HG02840 (cell line): ENCODE measurements around the gene ARHGAP26.

Experiments used
- ATAC-seq: cut with Tn5 transposase; IDR thresholded peaks from one replicate; pipeline ENCODE4 v1.9.1; 2021; ENCODE audit warnings: mild to moderate bottlenecking, moderate library complexity, moderate number of reproducible peaks; ENCODE audit not compliant: unreplicated experiment, low FRiP score

ARHGAP26 gene

DNA sequence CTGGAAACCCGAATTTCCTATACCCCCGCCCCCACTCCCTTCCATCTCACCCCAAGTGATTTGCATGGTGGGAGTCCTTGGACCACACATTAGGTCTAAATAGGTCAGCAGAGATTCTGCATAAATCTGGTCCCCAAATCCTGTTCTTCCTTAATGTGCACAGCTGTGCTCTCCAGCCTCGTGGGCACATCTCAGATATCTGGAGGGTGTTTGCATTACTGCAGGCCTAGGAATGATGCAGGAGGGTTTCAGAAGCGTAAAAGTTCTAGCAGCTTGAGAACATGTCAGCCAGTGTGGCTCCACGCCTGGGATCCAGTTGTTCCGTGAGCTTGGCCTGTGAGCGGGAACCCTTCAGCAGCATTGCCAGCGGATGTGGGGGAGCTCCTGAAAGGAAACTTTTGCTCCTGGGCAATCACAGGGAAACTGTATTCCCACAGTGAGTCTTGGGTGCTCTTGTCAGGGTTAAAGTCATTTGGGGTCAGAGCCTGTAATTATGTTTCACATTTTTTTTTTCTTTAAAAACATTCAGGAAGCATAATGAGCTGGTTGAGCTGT is 12.9 kb downstream of the ARHGAP26 start:
- no peak for ATAC-seq

DNA sequence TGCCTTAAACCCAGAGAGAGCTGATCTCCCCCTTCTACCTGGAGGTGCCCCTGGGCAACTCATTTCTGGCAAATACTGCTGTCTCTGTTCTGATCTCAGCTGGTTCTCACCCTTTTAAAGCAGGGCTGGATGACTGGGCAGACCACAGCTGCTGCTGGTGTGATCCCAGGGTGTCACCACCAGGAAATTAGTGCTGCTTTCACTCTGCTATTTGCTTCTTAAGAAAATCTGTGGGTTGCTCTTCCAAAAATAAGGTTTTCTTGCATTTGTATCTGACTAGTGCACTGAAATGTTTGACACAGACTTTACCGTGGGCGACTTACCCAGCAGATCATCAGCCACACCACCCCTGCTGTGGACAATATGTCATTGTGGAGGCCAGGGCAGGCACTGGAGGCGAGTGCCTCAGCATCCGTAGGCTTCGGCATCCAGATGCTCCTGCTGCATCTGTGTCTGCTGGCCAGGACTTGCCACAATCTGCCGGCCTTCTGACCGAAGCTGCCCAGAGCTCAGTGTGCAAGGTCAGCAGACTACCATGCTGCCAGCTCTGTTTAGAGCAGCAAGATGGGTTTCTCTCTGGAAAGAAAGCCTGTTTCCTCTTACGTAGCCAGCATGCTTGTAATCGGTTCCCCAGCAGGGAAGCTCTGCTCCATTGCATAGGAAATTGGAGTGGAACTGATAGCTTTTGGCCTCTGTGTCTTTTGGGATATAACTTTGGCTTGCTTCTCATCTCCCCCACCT is 13.6 kb downstream of the ARHGAP26 start:
- peak; percentile 72 for ATAC-seq

DNA sequence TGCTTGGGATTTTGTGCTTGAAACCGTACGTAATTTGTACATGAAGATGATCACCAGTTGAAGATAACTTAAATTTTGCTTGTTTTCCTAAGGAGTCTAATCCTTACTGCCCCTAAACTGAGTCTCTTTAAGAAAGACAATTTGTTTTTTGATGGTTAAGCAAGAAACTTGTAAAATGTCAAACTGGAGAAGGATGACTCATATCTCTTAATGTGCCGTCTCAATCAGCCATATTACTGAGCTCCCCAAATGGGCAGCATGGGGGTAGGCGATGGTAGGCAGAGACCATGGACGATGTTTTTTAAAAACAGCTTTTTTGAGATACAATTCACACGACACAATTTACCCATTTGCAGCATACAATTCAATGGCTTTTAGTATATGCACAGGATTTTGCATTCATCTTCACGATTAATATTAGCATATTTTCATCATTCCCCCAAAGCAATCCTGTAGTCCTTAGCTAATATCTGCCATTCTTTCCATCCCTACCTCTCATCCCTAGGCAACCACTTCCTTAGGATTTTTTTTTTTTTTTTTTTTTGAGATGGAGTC is 14.3 kb downstream of the ARHGAP26 start:
- no peak for ATAC-seq

- no peak for ATAC-seq
Measured at GRCh38 chr5:142785206-142785605, 15.0 kb downstream of the ARHGAP26 start.

DNA sequence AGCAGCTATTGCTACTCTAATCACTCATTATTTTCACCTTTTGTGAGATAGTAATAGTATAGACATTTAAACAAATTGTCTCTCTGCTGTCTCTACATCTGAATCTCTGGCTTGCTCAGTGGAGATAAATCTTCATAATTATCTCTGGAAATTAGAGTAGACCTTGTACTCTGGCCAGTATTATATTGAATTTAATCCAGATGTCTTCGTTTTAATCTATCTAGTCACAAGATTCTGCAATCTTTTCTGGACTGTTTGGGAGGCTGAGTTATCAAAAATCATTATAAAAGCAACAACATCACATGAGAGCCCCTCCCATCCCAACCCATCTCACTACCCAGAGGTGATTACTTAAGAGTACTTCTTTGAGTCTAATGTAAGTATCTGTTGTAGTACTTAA is 19.0 kb downstream of the ARHGAP26 start:
- no peak for ATAC-seq

- ATAC-seq, result no peak
Measured at GRCh38 chr5:142792012-142792864, 22.1 kb downstream of the ARHGAP26 start.

DNA sequence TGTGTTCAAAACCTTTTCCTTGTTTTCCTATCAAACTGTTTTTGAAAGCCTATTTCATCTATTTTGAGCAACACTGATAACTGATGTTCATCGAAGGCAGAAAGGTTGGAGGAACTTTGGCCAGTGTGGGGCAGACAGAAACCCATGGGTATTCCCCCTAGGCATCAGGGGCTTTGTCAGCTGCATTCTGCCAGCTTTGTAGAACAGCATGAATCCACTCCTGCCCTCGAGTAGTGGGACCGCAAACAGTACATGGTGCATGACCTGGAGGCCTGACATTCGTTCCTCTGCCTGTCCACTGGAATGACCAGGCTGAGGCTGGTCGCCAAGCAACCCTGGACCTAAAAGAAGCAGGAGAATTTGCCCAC is 22.7 kb downstream of the ARHGAP26 start:
- no peak for ATAC-seq

DNA sequence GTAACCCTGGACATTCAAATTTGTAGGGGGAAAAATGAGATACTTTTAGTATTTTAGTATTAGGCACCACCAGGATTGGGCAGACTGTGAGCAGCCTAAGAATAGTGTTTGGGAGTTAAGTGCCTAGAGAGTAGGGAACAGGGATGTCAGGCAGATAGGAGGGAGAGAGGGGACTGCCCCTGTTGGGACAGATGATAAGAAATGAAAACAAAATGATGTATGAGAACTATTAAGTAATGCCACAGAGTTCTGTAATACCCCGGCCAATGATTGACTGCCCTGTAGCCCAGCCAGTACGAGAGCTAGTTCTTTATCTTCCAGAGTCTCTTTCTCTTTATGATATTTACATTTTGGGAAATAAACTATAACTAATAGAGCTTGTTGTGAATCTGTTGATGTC is 24.4 kb downstream of the ARHGAP26 start:
- no peak for ATAC-seq

DNA sequence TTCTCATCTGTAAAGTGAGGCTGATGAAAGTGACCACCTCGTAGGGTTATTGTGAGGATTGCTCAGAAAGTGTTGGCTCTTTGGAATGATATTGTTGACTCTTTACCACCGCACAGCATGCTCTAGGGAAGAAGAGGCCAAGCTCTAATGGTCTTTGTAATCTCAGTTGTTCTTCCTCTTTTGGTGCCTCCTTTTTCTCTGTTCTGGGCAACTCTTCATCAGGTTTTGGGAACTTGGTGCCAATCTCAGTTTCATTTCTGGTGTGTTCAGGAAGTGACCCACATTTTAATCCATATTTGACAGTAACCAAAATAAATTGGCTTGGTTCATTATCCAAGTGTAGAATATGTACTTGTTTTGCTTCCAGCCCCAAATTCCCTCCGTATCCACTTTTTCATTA is 25.1 kb downstream of the ARHGAP26 start:
- no peak for ATAC-seq

GRCh38 chr5:142796492-142797109 is 26.4 kb downstream of the ARHGAP26 start:
- ATAC-seq, result no peak

DNA sequence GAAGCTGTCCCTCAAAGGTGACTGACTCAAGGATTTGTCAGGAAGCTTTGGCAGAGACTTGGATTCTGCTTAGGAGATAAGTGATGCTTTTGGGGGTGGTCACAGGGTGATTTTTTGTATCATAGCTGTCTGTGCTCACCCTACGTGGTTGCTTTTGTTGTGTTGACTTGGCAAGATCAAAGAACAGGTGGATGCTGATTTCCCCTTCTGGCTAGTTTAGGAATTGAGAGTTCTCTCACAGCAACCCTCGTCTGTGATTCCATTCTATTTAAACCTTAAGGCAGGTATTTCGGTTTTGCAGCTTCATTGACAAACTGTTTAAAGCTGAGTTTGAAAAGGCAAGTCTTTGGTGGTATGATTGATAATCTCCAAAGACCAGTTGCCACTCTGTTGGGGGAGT is 27.2 kb downstream of the ARHGAP26 start:
- ATAC-seq, result no peak

GRCh38 chr5:142798099-142798770 is 28.1 kb downstream of the ARHGAP26 start:
- ATAC-seq, result no peak

DNA sequence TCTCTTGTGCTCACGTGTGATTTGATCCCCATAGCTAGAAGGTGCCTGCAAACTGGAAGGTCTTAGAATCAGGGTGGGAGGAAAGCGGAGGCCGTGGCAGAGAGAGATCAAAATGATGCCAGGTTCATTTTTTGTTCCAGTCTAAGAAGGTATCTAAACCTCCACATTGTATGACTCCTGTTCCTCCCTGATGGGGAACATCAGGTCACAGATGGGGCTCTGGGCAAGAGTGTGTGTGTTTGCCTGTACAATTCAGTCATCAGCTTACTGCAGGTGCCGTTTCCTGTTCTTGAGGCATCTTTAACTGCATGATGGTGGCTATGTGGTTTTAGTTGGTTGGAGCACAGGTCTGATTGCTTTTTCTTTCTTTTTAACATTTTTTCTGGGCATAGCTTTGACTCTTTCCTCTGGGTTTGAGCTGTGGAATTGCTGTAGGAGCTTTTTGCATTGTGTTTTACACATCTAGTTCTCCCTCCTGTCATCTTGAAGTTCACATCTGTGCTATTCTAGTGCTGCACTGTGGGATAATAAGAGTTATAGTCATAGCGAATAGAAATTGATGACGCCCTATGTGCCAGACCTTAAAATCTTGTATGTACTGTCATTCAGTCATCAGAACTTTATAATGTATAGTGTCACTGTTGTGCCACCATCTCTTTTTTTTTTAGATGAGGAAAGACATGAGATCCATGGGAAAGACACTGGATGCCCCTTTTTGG is 30.8 kb downstream of the ARHGAP26 start:
- ATAC-seq, result peak; percentile 73

GRCh38 chr5:142801495-142801871 is 31.3 kb downstream of the ARHGAP26 start:
- no peak for ATAC-seq

GRCh38 chr5:142803428-142804125 is 33.4 kb downstream of the ARHGAP26 start:
- no peak for ATAC-seq

DNA sequence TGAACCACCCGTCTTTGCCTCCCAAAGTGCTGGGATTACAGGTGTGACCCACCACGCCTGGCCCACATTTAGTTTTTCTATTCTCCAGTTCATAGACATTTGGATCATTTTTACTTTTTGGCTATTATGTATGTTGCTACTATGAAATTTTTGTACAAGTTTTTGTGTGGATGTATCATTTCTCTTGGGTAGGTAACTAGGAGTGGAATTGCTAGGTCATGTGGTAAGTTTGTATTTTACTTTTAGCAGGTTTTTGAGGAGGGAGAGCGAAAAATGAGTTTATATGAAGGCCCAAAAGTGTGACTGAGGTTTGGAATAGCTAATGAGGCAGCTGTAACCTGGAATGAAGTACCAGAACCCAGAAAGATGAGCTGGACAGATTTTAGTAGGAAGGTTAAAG is 35.2 kb downstream of the ARHGAP26 start:
- ATAC-seq, result no peak

GRCh38 chr5:142806841-142807267 is 36.7 kb downstream of the ARHGAP26 start:
- ATAC-seq, result no peak

DNA sequence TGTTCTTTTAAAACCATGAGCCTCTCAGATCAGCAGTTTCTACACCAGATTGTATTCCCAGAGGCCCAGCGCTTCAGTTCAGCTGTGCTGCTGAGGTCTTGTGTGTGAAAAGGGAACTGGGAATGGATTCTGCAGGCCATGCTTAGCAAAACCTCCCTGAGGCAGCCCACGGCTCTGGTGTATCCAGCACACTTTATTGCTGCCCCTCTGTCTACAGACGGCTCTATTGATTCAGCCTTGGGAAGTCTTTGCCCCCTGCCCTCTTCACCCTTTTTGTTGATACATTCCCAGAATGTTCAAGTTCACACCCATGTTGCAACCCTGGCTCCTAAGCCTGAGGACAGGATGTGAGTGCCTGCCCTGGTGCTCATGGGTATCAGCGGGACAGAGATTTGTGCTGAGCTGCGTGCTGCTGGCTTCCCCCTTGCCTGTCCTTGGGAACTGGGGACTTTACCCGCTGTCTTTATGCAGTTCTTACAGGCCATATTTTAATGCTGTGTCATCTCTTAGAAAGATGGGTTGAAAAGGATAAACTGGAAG is 37.3 kb downstream of the ARHGAP26 start:
- ATAC-seq, result no peak
